ENCODE results near the gene NTM.

The NTM gene

GRCh38 chr11:131388030-131388429, 17.6 kb downstream of the NTM start:
- no peak for TF ChIP-seq CTCF (IDR thresholded peaks at IDR 0.05; ENCODE audit: extremely low read depth, missing control alignments)
- DNase-seq (ENCODE audit: low spot score): no peak

DNA sequence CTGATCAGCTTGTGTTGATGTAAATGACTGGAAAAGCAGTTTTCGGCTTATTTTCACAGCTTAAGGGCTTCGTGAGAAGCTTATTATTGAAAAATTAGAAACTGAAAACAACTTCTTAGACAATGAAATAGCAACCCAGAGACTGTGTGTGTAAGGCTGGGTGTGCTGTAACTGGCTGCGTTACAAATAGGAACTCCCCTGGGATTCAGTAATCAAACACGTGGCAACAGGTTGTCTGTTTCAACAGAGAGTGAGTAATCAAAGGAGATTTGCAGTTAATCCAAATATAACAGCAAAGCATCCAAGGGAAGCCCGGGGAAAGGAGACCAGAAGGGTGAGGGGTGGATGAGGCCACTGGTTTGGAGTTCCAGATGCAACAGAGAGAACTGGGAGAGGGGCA, 19.2 kb downstream of the NTM start:
- DNase-seq (ENCODE audit: low spot score): no peak
- TF ChIP-seq CTCF (IDR thresholded peaks at IDR 0.05; ENCODE audit: extremely low read depth, missing control alignments): no peak

- no peak for TF ChIP-seq CTCF (IDR thresholded peaks at IDR 0.05; ENCODE audit: extremely low read depth, missing control alignments)
- DNase-seq (ENCODE audit: low spot score): no peak
Measured at GRCh38 chr11:131391176-131391575, 20.8 kb downstream of the NTM start.

GRCh38 chr11:131392528-131393255, 22.3 kb downstream of the NTM start:
- no peak for DNase-seq (ENCODE audit: low spot score)
- no peak for TF ChIP-seq CTCF (IDR thresholded peaks at IDR 0.05; ENCODE audit: extremely low read depth, missing control alignments)

DNA sequence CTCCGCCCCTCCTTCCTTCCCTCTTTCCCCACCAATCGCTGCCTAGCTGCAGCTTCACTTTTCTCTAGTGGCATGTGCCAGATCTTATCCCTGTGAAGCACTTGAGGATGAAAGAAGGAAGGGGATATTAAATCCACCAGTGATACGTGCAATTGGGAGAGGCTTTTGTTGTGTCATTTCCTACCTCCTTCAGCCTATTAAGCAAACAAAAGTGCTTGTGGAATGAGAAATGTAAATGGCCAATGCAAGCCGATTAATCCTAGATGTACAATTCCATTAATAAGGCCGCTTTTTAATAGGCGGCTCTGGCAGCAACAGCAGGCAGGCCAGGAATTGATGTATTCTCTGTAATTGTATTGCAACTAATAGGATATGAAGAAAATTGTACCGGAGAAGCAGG, 23.3 kb downstream of the NTM start:
- DNase-seq (ENCODE audit: low spot score): no peak
- no peak for TF ChIP-seq CTCF (IDR thresholded peaks at IDR 0.05; ENCODE audit: extremely low read depth, missing control alignments)

- DNase-seq (ENCODE audit: low spot score): no peak
- no peak for TF ChIP-seq CTCF (IDR thresholded peaks at IDR 0.05; ENCODE audit: extremely low read depth, missing control alignments)
Measured at GRCh38 chr11:131397675-131398074, 27.3 kb downstream of the NTM start.

- no peak for DNase-seq (ENCODE audit: low spot score)
- TF ChIP-seq CTCF (IDR thresholded peaks at IDR 0.05; ENCODE audit: extremely low read depth, missing control alignments): no peak
Measured at GRCh38 chr11:131402040-131402439, 31.6 kb downstream of the NTM start.
